ENCODE measurements around the gene NT5DC1. TPM values are rescaled to one million over a fixed set of nuclear protein-coding genes. Genes with fewer than 3 reads are reported as not detected.

Gene NT5DC1
- total RNA-seq, 2 donors from 2014 or later, result 5.6 to 10.9 TPM

DNA sequence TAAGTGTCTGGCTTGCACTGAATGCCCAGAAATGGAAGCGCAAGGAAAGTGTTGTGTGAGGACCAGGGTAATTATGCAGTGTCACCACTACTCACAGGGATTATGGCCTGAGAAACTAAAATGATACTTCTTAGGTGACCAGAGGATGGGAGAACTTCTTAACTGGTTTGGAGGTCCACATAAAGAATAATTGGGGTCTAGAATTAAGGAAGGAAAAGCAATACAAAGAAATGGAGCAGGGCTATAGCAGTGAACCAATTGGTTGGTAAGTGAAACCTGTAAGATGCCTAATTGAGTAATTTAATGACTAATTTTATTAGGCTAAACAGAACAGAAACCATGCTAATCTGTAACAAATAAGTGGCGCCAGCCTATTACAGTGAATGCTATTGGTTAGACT, 147.9 kb downstream of the NT5DC1 start:
- no peaks in the 10 kb centered on the region for H3K27me3 ChIP-seq
- no peaks in the 10 kb centered on the region for H3K36me3 ChIP-seq (replicated peaks in 1 of 2; ENCODE audit: insufficient read depth in 1 of 2, low read depth in 2 of 2)
- H3K27ac ChIP-seq, result no peak overlapping the region
- H3K4me3 ChIP-seq, result no peak overlapping the region
- TF ChIP-seq, protein P1, sequence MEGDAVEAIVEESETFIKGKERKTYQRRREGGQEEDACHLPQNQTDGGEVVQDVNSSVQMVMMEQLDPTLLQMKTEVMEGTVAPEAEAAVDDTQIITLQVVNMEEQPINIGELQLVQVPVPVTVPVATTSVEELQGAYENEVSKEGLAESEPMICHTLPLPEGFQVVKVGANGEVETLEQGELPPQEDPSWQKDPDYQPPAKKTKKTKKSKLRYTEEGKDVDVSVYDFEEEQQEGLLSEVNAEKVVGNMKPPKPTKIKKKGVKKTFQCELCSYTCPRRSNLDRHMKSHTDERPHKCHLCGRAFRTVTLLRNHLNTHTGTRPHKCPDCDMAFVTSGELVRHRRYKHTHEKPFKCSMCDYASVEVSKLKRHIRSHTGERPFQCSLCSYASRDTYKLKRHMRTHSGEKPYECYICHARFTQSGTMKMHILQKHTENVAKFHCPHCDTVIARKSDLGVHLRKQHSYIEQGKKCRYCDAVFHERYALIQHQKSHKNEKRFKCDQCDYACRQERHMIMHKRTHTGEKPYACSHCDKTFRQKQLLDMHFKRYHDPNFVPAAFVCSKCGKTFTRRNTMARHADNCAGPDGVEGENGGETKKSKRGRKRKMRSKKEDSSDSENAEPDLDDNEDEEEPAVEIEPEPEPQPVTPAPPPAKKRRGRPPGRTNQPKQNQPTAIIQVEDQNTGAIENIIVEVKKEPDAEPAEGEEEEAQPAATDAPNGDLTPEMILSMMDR (IDR thresholded peaks at IDR 0.05), result no peak
- no peak for TF ChIP-seq POLR2A (IDR thresholded peaks at IDR 0.05)
- DNase-seq, result no peak
- WGBS, 2 donors, result 95 to 98% methylated on average over 2 of the region's 2 CpGs
- H3K4me1 ChIP-seq, result peaks cover 66% of the 10 kb centered on the region
- ATAC-seq, result no peak
- no peaks in the 10 kb centered on the region for H3K9me3 ChIP-seq
- intact Hi-C loops (cut with DNase I), result no loop called here

DNA sequence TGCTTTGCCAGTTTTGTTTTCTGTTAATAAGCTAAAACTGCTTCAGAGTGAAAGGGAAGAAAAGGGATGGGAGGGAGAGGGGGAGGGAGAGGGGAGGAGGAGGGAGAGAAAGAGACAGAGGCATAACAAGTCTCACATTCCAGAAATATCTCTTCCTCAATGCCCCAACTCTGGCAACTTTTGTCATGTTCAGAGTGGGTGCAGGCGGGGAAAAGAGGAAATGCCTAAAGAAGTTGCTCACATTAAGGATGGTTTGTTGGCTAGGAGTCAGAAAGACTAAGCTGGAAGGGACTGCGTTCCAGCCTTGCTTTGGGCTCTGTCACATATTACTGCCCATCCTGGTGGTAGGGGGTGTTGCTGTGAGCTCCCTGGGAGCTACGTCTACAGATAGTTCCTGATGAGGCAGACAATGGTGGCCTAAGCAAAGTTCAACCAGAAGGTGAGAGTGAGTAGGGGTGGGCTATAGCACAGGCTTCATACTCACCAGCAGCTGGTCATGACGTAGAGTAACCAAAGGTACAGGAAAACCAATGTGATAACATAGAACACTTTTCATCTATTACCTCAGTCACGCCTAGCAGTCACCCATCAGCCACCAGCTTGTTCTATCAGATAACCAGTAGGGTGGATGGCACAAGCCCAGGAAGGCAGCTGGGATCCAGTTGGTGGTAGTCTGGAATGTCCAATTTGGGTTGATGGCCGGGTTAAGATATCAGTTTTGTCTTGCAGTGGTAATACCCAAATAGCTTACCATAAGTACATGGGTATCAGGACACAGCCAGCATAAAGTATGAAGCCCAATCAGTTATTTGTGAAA, 151.1 kb downstream of the NT5DC1 start:
- Histone ChIP-seq H3K4me3 (no peak overlapping the region), H3K4me1 (peaks cover 62% of the 10 kb centered on the region), H3K27ac (no peak overlapping the region), H3K27me3 (no peaks in the 10 kb centered on the region), H3K9me3 (no peaks in the 10 kb centered on the region), H3K36me3 (replicated peaks in 1 of 2; ENCODE audit: insufficient read depth in 1 of 2, low read depth in 2 of 2) (no peaks in the 10 kb centered on the region)
- no peak for TF ChIP-seq POLR2A (IDR thresholded peaks at IDR 0.05)
- TF ChIP-seq, protein P1 (IDR thresholded peaks at IDR 0.05), result no peak
- intact Hi-C loops (cut with DNase I), result no loop called here
- DNase-seq (no peak), ATAC-seq (no peak)
- WGBS, 2 donors, result 64 to 65% methylated on average over 6 of the region's 6 CpGs

DNA sequence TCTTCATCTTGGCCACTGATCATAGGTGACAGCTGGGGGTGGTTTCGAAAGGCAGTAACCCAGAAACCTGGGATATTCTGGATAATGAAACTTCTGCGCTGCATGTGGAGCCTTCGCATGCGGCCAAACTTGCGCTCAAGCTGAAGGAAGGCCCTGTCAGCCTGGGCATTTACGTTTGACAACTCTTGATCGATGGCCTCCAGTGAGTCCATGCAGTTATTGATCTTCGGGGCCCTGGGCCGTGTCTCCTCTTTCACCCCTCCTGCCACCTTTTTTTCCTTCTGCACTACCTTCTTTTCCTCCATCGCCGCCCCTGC, 152.5 kb downstream of the NT5DC1 start:
- TF ChIP-seq POLR2A (IDR thresholded peaks at IDR 0.05), result no peak
- TF ChIP-seq, protein P1 (IDR thresholded peaks at IDR 0.05), result no peak
- Histone ChIP-seq H3K9me3 (no peaks in the 10 kb centered on the region), H3K27me3 (no peaks in the 10 kb centered on the region), H3K4me3 (peak overlapping the region; percentile 59 to 97), H3K4me1 (peaks cover 48% of the 10 kb centered on the region), H3K36me3 (replicated peaks in 1 of 2; ENCODE audit: insufficient read depth in 1 of 2, low read depth in 2 of 2) (no peaks in the 10 kb centered on the region), H3K27ac (peak overlapping the region in 3 of 4 donors; percentile 66 to 91 (median 90))
- ATAC-seq (no peak), DNase-seq (no peak)
- intact Hi-C loops (cut with DNase I), result no loop called here
- WGBS, 2 donors, result 8 to 11% methylated on average over 11 of the region's 11 CpGs

DNA sequence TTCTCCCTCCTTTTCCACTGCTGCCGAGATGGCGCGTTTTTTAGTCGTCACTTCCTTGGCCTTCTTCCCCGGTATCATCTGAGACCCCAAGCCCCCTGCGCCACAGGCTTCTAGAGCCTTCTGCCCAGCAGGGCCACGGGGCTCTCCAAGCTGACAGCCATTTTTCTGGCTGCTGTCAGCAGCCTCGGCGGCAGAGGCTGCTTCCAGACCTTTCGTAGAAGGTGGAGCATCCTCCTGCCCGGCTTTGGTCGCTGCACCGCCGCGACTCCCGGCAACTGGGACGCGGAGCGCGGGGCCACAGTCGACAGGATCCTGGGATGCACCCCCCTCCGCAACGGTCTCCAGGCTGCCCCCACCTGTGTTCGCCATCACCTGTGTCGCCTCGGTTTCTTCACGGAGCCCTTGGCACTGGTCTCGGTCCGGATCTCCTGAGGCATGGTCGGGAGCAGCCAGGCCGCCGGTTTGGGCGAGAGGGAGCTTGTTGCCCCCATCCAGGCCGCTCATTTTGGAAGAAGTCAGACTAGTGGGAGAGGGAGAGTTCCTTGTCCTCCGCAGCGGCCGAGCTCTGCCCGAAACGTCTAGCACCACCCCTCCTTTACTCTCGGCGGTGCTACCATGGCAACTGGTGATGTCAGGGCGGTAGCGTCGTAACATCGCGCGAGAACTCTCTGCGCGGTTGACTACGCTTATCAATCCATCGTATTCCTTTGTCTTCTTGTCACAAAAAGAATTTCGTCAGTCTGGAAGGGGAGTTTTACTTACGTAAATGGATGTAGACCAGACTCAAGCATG, 153.0 kb downstream of the NT5DC1 start, which contains the start of gene TSPYL4:
TSS of gene TSPYL4 (minus strand) at position 571 of the 792 bp plus-strand sequence. CDS start at position 504, 67 bp downstream.
- Histone ChIP-seq H3K4me3 (peak within 1 kb of the TSS; percentile 59 to 97), H3K36me3 (replicated peaks in 1 of 2; ENCODE audit: insufficient read depth in 1 of 2, low read depth in 2 of 2) (no peaks in the 10 kb centered on the region), H3K27me3 (no peaks in the 10 kb centered on the region), H3K9me3 (no peaks in the 10 kb centered on the region), H3K4me1 (peaks cover 47% of the 10 kb centered on the region), H3K27ac (peak within 1 kb of the TSS; percentile 66 to 91 (median 82))
- WGBS, 2 donors, result 0% methylated on average over 38 to 53 of the region's 53 CpGs
- DNase-seq, result peak; percentile 92 to 95 (median 94)
- peak; percentile 98 for ATAC-seq
- TF ChIP-seq POLR2A (IDR thresholded peaks at IDR 0.05), result peak; percentile 66 to 90 (median 90)
- TF ChIP-seq, protein P1 (IDR thresholded peaks at IDR 0.05), result peak in 1 of 7 experiments; percentile 20
- intact Hi-C loops (cut with DNase I), result no loop called here

All from body of pancreas (tissue), 4 donors.